Neural progenitor cell (in vitro differentiated cells): ENCODE measurements around the gene SDK2. TPM values are rescaled to one million over a fixed set of nuclear protein-coding genes. Genes with fewer than 3 reads are reported as not detected.

ENCODE experiments used
- DNase-seq: peaks from one replicate; pipeline ENCODE4 v3.0.0-alpha.2; 2016; ENCODE audit warnings: low spot score
- H2AFZ ChIP-seq: fragments of 200-600 bp; sonication (generic); replicated peaks from 2 replicates; pipeline ENCODE4 v1.6.1; 2016; ENCODE audit warnings: antibody characterized with exemption
- H3F3A ChIP-seq: fragments of 200-600 bp; sonication (generic); 2 replicates; pipeline ENCODE4 v1.6.1; 2016; ENCODE audit warnings: antibody characterized with exemption, low read depth
- H3K27ac ChIP-seq: fragments of 200-600 bp; sonication (generic); 2 replicates; pipeline ENCODE4 v1.5.1; 2016; ENCODE audit warnings: mild to moderate bottlenecking
- H3K27me3 ChIP-seq: fragments of 200-600 bp; sonication (generic); 2 replicates; pipeline ENCODE4 v1.6.1; 2016; ENCODE audit warnings: mild to moderate bottlenecking, moderate library complexity
- H3K36me3 ChIP-seq: fragments of 200-600 bp; sonication (generic); 2 replicates; pipeline ENCODE4 v1.5.1; 2016
- H3K4me1 ChIP-seq: fragments of 200-600 bp; sonication (generic); 2 replicates; pipeline ENCODE4 v1.6.1; 2016; ENCODE audit warnings: mixed run types
- H3K4me2 ChIP-seq: fragments of 200-600 bp; sonication (generic); 2 replicates; pipeline ENCODE4 v1.6.1; 2016
- H3K4me3 ChIP-seq: fragments of 200-600 bp; sonication (generic); 2 replicates; pipeline ENCODE4 v1.5.1; 2016
- H3K79me2 ChIP-seq: fragments of 200-600 bp; sonication (generic); 2 replicates; pipeline ENCODE4 v1.6.1; 2016; ENCODE audit warnings: low read depth
- H3K9ac ChIP-seq: fragments of 200-600 bp; sonication (generic); 2 replicates; pipeline ENCODE4 v1.6.1; 2016
- H3K9me3 ChIP-seq: fragments of 200-600 bp; sonication (generic); 2 replicates; pipeline ENCODE4 v1.5.1; 2016; ENCODE audit warnings: low read depth
- H4K20me1 ChIP-seq: fragments of 200-600 bp; sonication (generic); 2 replicates; pipeline ENCODE4 v1.6.1; 2016; ENCODE audit warnings: low read depth
- H3K27ac Mint-ChIP-seq: 3 replicates; pipeline ENCODE4 v1.8.0; 2021; ENCODE audit warnings: mixed read lengths
- H3K27me3 Mint-ChIP-seq: 2 replicates; pipeline ENCODE4 v1.8.0; 2022; ENCODE audit warnings: low read depth, mild to moderate bottlenecking, inconsistent platforms, moderate library complexity, mixed read lengths; ENCODE audit not compliant: insufficient read depth
- H3K36me3 Mint-ChIP-seq: 3 replicates; pipeline ENCODE4 v1.8.0; 2021; ENCODE audit warnings: mixed read lengths
- H3K4me1 Mint-ChIP-seq: 3 replicates; pipeline ENCODE4 v1.8.0; 2021; ENCODE audit warnings: mixed read lengths
- H3K4me3 Mint-ChIP-seq: 3 replicates; pipeline ENCODE4 v1.8.0; 2021; ENCODE audit warnings: mild to moderate bottlenecking, moderate library complexity, mixed read lengths
- H3K9me3 Mint-ChIP-seq: 3 replicates; pipeline ENCODE4 v1.8.0; 2020; ENCODE audit warnings: mixed read lengths
- EZH2 ChIP-seq: fragments of 200-600 bp; sonication (generic); IDR thresholded peaks from 2 replicates; pipeline ENCODE4 v1.6.1; 2017; ENCODE audit warnings: antibody characterized with exemption, mild to moderate bottlenecking, moderate library complexity
- EZH2phosphoT487 ChIP-seq: fragments of 200-600 bp; sonication (generic); IDR thresholded peaks from 2 replicates; pipeline ENCODE4 v1.6.1; 2017; ENCODE audit warnings: antibody characterized with exemption
- total RNA-seq: library from RNA; depleted of rRNA; stranded (reverse); fragments of >200 nt; gene quantifications from 2 replicates; pipeline ENCODE4 v1.2.3, GENCODE V29; 2015; ENCODE audit warnings: low replicate concordance
- TF ChIP-seq, protein P1 (sequence below): fragments of 200-600 bp; sonication (generic); IDR thresholded peaks from 2 replicates; pipeline ENCODE4 v1.5.1; 2017; ENCODE audit warnings: antibody characterized with exemption, mild to moderate bottlenecking

The SDK2 gene
- total RNA-seq, 1 donor from 2014 or later: 15.3 TPM

DNA sequence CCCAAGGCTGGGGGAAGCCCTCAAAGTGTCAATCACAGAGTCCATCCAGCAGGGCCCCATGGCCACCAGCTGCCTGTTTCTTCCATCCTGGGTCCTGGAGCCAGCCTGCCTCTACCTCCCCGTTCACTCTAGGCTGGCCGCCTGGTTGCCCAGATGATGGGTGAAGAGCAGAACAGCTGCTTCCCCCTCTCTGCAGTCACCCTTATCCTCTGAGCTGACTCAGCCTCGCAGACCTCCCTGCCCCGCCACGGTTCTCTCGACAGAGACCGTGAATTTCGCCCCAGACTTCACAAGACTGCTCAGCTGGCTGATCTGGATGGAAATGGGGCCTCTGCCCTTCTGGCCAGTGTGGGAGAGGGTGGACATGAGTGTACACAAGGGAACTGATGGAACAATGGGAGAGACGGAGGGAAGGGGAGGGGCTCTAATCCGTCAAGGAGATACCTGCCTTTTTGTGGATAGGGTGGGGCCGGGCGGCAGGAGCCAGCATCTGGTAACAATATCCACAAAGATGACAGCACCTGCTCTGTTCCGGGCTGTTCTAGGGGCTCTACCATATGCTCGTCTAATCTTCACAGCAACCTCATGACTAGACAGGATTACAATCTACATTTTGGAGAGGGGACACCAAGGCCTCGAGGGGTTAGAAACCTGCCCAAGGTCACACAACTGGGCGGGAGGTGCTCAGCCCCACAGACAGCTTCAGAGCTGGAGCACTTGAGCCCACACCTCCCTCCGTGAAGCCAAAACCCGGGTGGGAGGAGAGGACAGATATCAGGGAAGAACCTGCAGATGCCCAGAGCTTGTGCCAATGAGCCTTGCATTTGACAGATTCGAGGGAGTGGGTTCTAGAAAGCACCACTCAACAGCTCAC lies 136.0 kb downstream of the SDK2 start:
- H3K36me3 Mint-ChIP-seq: peaks cover 22% of the 10 kb centered on the region
- Histone ChIP-seq H3K36me3 (no peaks in the 10 kb centered on the region), H3K4me3 (no peak overlapping the region), H3K9ac (no peak overlapping the region), H3K27ac (no peak overlapping the region), H2AFZ (no peak overlapping the region), H3K79me2 (no peaks in the 10 kb centered on the region), H3K9me3 (no peaks in the 10 kb centered on the region), H3K4me2 (no peak overlapping the region), H4K20me1 (peaks cover 76% of the 10 kb centered on the region), H3F3A (peaks cover 3% of the 10 kb centered on the region), H3K27me3 (no peaks in the 10 kb centered on the region), H3K4me1 (peaks cover 14% of the 10 kb centered on the region)
- H3K27me3 Mint-ChIP-seq: no peaks in the 10 kb centered on the region
- no peak overlapping the region for H3K4me3 Mint-ChIP-seq
- peaks cover 26% of the 10 kb centered on the region for H3K4me1 Mint-ChIP-seq
- DNase-seq: no peak
- TF ChIP-seq EZH2phosphoT487 (no peak), EZH2 (no peak)
- TF ChIP-seq, protein P1, sequence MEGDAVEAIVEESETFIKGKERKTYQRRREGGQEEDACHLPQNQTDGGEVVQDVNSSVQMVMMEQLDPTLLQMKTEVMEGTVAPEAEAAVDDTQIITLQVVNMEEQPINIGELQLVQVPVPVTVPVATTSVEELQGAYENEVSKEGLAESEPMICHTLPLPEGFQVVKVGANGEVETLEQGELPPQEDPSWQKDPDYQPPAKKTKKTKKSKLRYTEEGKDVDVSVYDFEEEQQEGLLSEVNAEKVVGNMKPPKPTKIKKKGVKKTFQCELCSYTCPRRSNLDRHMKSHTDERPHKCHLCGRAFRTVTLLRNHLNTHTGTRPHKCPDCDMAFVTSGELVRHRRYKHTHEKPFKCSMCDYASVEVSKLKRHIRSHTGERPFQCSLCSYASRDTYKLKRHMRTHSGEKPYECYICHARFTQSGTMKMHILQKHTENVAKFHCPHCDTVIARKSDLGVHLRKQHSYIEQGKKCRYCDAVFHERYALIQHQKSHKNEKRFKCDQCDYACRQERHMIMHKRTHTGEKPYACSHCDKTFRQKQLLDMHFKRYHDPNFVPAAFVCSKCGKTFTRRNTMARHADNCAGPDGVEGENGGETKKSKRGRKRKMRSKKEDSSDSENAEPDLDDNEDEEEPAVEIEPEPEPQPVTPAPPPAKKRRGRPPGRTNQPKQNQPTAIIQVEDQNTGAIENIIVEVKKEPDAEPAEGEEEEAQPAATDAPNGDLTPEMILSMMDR: no peak
- H3K9me3 Mint-ChIP-seq: no peaks in the 10 kb centered on the region
- H3K27ac Mint-ChIP-seq: peak overlapping the region; percentile 89

DNA sequence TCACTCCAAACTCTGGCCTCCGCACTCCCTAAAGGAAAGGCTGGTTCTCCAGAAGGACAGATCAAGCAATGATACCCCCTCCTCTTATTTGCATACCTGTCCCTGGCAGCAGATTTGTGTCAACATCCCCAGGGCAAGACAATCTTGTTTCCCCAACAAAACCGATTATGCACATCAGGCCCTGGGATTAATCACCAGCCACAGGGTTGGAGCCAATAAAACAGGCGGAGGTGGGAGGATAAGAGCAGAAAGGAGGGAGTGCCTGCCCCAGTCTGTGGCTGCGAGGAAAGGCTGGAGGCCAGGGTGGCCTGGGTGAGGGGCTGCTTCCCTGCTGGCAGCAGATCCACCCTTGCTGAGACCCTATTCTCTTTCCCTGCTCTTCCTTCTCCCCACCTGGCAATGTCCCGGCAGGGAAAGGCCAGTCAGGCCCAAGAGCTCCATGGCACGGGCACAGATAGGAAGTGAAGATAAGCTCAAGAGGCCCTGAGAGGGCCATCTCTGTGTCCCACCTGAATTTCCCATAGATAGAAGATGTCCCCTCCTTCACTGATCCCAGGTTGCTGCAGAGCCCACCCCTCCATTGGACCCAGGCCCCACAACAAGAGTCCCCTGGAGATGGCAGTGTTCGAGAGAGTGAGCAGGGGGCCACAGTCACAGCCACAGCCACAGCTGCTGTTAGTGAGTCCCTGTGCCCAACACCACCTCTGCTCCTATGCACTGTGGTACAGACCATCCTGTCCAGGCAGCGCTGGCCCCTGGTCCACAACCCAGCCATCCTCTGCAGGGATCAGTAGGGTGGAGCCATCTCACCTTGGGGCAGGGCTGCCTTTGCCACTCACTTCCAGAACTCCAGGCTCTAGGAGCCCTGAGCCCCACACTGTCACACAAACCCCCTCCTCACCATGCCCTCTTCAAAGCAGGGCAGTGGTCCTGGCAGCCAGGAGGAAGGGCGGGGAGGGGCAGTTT lies 137.5 kb downstream of the SDK2 start:
- H3F3A ChIP-seq: peaks cover under 1% of the 10 kb centered on the region
- Mint-ChIP-seq H3K36me3 (peaks cover 28% of the 10 kb centered on the region), H3K4me1 (peaks cover 21% of the 10 kb centered on the region), H3K4me3 (no peak overlapping the region), H3K9me3 (no peaks in the 10 kb centered on the region), H3K27me3 (no peaks in the 10 kb centered on the region), H3K27ac (peak overlapping the region; percentile 37)
- no peaks in the 10 kb centered on the region for H3K27me3 ChIP-seq
- no peak overlapping the region for H2AFZ ChIP-seq
- H3K9ac ChIP-seq: no peak overlapping the region
- peaks cover 11% of the 10 kb centered on the region for H3K4me1 ChIP-seq
- H3K4me3 ChIP-seq: no peak overlapping the region
- H3K36me3 ChIP-seq: no peaks in the 10 kb centered on the region
- no peak overlapping the region for H3K27ac ChIP-seq
- H3K79me2 ChIP-seq: no peaks in the 10 kb centered on the region
- no peaks in the 10 kb centered on the region for H3K9me3 ChIP-seq
- DNase-seq: no peak
- TF ChIP-seq EZH2phosphoT487 (no peak), EZH2 (no peak)
- TF ChIP-seq, protein P1: no peak
- H4K20me1 ChIP-seq: peaks cover 71% of the 10 kb centered on the region
- H3K4me2 ChIP-seq: no peak overlapping the region

DNA sequence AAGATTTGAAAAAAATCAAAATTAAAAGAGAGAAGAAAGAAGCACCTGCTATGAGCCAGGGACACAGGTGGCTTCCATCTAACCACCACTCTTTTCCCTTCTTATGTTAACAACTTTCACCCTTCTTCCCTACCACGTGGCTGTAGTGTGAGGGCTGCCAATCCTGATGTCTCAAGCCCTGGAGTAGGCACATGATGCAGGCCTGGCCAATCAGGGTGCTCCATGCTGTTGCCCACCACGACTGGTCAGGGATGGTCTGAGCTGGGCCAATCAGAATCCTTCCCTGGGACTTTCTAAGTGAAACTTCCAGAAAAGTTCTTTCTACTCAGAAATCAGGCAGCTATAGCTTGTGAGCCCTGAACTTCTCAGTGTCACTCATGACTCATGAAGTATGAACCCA lies 140.7 kb downstream of the SDK2 start:
- Mint-ChIP-seq H3K27ac (no peak overlapping the region), H3K27me3 (peaks cover 3% of the 10 kb centered on the region), H3K4me1 (peaks cover 5% of the 10 kb centered on the region), H3K4me3 (no peak overlapping the region), H3K9me3 (no peaks in the 10 kb centered on the region), H3K36me3 (peaks cover 28% of the 10 kb centered on the region)
- no peak for DNase-seq
- H3K36me3 ChIP-seq: no peaks in the 10 kb centered on the region
- H2AFZ ChIP-seq: no peak overlapping the region
- no peak overlapping the region for H3K4me3 ChIP-seq
- peaks cover 64% of the 10 kb centered on the region for H4K20me1 ChIP-seq
- no peaks in the 10 kb centered on the region for H3K27me3 ChIP-seq
- H3K79me2 ChIP-seq: no peaks in the 10 kb centered on the region
- H3K4me2 ChIP-seq: no peak overlapping the region
- H3K9ac ChIP-seq: no peak overlapping the region
- TF ChIP-seq EZH2 (no peak), EZH2phosphoT487 (no peak)
- TF ChIP-seq, protein P1: no peak
- no peaks in the 10 kb centered on the region for H3F3A ChIP-seq
- H3K9me3 ChIP-seq: no peaks in the 10 kb centered on the region
- H3K4me1 ChIP-seq: no peaks in the 10 kb centered on the region
- H3K27ac ChIP-seq: no peak overlapping the region
